PC-9 (cell line): Measurements from ENCODE around the gene AGXT.

ENCODE experiments used
- EZH2 ChIP-seq: fragments of 200-600 bp; sonication (generic); IDR thresholded peaks from 2 replicates; pipeline ENCODE4 v1.8.0; 2017; ENCODE audit warnings: antibody characterized with exemption, low read depth
- TF ChIP-seq, protein P1 (sequence below): fragments of 200-600 bp; sonication (generic); conservative IDR thresholded peaks from 2 replicates; pipeline ENCODE4 v1.6.1; 2017; ENCODE audit warnings: mixed run types, antibody characterized with exemption, mild to moderate bottlenecking, moderate library complexity

DNA sequence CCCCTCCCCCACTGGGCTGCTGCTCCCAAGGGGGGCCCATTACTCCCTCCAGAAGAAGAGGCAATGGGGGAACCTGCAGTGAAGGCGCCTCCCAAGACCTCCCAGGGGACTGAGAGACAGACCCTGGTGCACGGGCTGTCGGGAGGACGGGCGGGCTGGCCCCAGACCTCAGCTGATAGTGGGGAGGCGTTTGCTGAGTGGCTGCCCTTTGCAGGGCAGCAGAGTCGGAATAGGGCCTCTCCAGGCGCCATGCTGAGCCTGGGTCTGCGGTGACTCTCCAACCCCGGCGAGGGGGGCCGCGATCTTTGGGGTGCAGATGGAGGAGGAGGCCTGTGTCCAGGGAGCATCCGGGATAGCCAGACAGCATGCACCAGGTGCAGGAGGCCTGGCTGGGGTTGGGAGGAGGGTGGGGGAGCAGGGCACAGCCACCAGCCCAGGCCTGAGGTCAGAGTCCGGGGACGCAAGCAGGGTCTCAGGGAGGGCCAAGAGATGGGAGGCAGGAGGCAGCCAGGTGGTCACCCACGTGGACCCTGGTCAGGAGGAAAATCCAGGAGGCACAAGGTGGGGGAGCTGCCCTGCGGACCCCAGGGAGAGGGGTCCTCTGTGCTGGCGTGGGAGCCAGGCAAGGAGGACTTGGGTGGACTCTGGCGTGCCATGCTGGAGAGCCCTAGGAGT lies 48.5 kb downstream of the AGXT start:
- no peak for TF ChIP-seq EZH2
- TF ChIP-seq, protein P1, sequence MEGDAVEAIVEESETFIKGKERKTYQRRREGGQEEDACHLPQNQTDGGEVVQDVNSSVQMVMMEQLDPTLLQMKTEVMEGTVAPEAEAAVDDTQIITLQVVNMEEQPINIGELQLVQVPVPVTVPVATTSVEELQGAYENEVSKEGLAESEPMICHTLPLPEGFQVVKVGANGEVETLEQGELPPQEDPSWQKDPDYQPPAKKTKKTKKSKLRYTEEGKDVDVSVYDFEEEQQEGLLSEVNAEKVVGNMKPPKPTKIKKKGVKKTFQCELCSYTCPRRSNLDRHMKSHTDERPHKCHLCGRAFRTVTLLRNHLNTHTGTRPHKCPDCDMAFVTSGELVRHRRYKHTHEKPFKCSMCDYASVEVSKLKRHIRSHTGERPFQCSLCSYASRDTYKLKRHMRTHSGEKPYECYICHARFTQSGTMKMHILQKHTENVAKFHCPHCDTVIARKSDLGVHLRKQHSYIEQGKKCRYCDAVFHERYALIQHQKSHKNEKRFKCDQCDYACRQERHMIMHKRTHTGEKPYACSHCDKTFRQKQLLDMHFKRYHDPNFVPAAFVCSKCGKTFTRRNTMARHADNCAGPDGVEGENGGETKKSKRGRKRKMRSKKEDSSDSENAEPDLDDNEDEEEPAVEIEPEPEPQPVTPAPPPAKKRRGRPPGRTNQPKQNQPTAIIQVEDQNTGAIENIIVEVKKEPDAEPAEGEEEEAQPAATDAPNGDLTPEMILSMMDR: no peak
